Measurements from ENCODE around the gene TCP10L. TPM values are rescaled to one million over a fixed set of nuclear protein-coding genes. Genes with fewer than 3 reads are reported as not detected.

TCP10L gene
- total and polyA plus RNA-seq, 2 of the 8 experiments (the other 6 are each of a cell fraction or from before 2014, with no cell fraction given), result 0.45 to 0.99 TPM

- TF ChIP-seq CHD7 (IDR thresholded peaks at IDR 0.05; ENCODE audit: insufficient replicate concordance, low read length), result no peak
- no peak for TF ChIP-seq RXRA (IDR thresholded peaks at IDR 0.05; ENCODE audit: insufficient read depth, low read depth, low read length)
These were observed 52.3 kb downstream of the TCP10L start (continued) for GRCh38 chr21:32533053-32533452.

Measured in H1 (cell line).